GM19324 (cell line): ENCODE data around the gene SLC24A3.

ENCODE experiments used
- ATAC-seq: cut with Tn5 transposase; IDR thresholded peaks from one replicate; pipeline ENCODE4 v1.9.1; 2021; ENCODE audit warnings: mild to moderate bottlenecking, moderate library complexity; ENCODE audit not compliant: unreplicated experiment, low FRiP score

SLC24A3 gene

DNA sequence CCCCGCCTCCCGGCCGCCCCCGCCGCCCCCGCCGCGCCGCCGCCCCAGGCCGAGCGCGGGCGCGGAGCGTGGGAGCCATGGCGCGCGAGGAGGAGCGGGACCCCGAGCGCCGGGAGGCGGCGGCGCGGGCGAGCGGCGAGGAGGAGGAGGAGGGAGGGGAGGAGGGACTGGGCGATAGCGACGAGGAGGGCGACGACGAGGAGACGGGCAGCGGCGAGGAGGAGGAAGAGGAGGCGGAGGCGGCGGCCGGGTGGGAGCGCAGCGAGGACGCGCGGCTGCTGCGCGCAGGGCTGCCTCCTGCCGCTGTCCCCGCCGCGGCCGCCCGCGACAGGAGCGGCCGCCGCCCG lies at the start of gene SLC24A3:
TSS of gene SLC24A3 (plus strand) at position 174 of the 347 bp plus-strand sequence.
- ATAC-seq, result no peak

DNA sequence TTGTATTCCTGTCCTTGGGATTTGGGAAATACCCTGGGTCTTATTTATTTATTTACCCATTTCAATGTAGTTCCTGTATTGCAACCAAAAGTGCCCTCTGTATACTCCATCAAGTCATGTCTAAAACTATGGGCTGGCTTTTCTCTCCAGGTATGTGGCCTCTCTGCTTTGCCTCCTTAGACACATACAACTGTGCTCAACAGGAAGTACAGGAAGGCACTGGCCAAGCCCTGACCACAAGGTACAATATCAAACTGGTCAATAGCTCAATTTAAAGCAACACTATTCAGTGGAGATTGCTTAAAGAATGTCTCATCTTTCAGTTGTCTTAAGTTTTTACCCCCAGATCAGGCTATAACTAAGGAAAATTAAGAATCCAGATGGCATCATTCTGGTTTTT lies 42.3 kb upstream of the SLC24A3 start:
- ATAC-seq, result no peak

DNA sequence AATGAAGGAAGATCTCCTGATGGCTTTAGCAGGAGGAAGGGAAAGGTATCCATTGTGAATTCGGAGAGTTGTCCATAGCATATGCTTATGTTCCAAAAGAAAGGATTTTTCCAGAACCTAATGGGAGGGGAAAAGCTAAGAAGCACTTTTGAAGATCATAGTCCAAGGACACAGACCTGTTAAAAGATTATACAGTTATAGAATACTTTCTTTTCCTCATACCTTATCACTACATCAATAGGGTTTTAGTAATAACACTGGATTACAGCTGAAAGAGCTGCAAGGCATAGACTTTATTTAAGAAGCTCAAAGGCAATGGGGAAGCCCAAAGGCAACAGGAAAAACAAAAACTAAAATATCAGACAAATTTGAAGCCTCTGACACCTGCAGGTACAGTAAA lies 39.8 kb upstream of the SLC24A3 start:
- no peak for ATAC-seq

DNA sequence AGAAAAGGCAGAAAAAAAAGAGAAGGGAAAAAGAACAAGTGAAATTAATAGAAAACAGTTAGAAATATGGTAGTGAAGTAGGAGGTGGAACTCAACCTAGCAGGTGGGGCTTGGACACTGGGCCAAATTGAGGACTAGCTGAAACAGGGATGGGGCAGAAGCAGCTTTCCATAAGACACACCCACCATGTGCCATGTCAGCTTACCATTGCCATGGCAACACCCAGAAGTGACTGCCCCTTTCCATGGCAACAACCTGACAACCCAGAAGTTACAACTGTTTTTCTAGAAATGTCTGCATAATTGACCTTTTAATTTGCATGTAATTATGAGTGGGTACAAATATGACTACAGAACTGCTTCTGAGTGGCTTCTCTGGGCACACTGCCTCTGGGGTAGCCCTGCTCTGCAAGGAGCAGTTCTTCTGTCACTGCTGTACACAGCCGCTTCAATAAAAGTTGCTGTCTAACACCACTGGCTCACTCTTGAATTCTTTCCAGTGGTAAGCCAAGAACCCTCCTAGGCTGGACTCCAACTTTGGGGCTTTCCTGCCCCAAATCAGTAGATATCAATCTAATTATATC lies 35.9 kb upstream of the SLC24A3 start:
- no peak for ATAC-seq

DNA sequence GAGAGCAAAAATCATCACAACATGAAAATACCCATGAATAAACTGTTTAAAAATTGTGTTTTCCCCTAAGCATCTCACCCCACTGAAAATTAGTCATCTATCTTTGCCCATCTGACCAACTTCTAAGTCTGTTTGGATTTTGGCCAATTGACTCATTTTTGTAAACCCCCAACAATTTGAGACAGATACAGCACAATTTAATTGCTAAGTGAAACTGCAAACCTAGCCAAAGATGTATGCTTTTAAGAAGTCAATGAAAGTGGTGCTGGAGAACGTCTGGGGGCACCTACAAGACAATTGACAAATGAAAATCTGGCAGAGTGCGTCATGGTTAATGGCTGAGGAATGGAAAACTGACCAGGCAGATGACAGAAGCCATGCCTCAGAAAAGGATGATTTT lies 30.9 kb upstream of the SLC24A3 start:
- no peak for ATAC-seq

DNA sequence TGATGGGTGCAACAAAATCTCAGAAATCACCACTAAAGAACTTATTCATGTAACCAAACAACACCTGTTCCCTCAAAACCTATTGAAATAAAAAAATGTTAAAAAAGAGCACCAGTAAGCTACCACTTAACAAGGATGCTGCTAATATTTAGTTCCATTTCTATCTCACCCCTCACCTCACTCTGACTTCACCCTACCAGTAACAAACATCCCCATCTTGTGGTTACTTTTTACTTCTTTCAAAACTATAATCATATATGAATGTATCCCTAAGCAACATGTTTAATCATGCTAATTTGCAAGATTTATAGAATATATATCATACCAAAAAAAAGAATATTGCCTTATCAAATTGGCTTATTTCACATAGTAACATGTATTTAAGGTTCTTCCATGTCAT lies 27.4 kb upstream of the SLC24A3 start:
- ATAC-seq, result no peak

DNA sequence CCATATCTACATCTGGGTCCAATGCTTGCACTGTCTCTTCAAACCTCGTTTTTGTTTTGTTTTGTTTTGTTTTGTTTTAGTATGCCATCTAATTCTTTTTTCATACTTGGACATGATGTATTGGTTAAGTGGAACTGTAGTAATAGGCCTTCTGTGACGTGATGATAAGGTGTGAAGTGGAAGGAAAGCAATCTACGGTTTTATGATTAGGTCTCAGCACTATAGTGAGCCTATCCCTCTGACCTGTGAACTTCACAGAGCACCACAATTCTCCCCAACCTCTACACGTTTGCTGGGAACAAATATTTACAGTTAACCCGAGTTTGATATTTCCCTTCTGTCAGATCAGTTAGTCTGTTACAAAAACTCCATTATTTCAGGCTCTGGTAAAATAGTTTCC lies 19.1 kb upstream of the SLC24A3 start:
- no peak for ATAC-seq

DNA sequence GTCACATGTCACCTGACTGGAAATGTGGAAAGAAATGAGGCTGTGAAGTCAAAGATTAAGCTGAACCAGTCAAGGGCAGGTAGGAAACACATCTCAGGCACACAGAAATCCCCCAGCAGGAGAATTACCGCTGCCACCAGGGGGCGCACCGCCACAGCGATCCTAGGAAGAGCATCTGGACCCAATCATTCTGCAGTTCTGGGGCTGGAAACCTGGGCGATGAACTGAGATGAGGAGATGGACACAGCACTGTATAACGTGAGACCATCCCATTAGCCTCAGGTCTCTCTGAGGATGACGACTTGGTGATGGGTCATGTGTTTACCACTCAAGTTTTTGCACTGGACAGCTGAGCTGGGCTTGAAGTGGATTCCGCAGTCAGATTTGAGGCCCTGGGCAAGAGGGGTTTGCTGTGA lies 6.5 kb upstream of the SLC24A3 start:
- ATAC-seq, result no peak

DNA sequence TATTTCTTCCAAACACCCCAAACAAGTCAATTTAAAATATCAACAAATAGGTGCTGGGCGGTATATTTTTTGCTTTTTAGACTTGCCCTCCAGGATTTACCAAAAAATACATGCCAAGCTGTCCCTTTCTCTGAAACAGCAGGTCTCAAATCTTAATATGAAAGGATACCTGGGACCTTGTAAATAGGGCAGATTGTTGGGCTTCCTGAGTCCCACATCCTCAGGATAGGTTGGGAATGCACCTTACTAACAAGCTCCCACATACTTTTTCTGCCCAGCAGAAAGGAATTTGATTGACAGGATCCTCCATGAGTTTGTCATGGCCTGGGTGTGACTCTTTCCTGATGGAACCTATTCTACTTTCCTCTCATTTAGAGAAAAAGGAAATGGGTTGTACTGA lies 4.9 kb upstream of the SLC24A3 start:
- ATAC-seq, result no peak

DNA sequence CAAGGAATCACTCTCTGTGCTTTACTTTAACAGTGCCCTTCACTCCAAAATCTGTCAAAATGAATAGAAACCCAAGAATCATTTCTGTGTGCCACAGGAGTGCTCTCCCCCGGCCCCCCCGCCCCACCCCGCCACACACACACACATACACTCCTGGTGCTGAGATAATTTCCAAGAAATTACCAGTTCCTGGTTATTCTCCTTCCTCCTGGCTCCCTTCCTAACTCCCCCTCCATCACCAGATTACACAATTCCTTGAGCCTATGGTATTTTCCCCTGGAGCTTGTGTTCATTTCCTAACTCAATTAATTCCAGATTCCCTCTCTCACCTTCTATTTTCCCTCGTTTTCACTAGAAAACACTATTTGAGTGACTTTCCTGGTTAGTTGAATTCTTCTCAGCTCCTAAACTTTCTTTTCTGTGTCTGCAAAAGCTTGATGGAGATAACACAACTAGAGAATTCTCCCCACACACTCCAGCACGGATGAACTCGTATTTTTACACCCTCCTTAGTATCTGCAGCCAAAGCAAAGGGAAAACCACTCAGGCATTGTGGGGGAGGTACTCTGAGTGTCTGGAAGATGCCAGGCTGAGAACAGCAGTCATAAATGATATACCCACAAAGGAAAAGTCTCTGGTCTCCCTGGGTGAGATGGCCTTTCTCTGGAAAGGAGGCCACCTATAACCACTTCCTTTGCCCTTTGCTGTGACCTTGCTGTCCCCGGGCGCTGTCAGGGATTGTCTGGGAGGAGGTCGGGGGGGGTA lies 1.9 kb upstream of the SLC24A3 start:
- ATAC-seq, result no peak

DNA sequence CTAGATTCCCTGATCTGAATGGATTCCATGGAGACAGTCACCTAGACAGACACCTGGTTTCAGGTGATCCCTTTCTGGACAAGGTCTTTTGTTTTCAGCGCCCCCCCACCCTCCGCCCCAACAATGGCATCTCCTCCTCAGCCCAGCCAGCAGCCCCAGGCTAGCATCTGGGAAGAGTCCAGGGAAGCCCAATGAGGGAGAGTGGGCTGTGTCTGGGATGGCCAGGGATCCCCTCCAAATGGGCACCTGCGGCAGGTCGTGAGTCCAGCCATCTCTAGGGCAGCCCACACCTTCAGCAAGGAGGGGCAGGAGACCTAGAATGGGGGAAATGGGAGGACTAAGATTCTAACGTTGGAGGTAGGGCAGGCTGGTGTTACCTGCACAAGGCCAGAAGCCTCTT lies 1.2 kb upstream of the SLC24A3 start:
- ATAC-seq, result no peak

DNA sequence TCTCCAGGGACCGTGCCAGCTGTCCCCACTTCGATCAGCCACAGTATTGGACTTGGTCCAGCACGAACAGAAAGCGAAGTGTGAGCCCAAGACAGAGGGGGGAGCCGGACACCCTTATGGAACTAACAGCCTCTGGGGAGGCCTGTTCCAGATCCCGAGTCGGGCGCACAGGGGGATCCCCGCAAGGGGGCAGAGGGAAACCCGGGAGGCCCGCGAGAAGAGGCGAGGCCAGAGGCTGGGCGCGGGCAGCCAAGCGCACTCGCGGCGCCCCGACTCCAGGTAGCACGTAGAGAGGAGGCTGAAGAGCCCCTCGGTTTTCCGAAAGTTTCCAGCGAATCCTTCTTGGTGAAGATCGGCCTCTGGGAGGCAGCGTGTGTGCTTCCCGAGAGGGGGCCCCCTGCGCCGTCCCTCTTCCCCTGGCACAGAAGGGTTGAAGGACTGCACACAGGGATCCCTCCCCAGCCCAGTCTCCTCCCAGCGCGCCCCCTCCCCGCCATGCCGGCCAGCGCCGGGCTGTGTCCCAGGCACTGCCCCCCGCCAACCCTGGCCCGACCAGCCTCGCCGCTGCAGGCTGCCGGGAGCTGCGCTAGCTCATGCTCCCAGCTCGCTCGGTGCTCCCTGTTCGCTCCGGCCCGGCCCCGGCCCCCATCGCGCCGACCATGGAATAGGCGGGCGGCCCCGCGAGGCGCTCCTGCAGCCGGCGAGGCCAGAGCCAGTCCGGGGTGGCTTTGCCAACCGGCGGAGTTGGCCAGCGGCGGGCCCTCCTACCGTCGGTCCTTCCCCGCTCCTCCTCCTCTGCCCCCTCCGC lies 577 bp upstream of the SLC24A3 start:
- ATAC-seq, result no peak

DNA sequence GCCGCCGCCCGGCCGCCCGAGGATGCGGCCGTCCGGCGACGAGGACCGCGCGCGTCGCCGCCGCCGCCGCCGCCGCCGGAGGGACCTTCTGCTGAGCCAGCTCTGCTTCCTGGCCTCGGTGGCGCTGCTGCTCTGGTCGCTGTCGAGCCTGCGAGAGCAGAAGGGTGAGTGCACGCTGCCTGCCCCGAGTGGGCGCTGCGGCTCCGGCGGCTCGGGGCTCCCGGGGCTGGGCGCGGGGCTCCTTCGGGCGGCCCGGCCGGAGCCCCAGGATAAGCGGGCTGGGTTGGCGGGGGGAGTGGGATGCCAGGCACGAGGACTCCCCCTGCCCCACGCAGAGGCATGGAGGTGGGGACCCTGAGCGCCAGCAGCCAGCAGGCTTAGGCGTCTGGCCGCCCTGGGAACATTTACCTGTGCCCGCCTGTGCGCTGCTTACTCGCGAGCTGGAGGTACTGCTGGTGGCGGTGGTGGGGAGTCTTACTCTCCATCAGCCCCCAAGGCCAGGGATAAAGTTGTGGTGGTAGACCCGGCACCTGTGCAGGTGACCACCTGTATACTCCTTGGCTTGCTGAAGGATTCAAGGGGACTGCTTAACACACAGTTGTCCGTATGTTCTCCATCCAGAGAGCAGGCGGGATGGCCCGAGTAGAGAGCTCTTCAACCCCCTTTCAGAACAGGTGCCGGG lies 520 bp downstream of the SLC24A3 start:
- ATAC-seq, result no peak

DNA sequence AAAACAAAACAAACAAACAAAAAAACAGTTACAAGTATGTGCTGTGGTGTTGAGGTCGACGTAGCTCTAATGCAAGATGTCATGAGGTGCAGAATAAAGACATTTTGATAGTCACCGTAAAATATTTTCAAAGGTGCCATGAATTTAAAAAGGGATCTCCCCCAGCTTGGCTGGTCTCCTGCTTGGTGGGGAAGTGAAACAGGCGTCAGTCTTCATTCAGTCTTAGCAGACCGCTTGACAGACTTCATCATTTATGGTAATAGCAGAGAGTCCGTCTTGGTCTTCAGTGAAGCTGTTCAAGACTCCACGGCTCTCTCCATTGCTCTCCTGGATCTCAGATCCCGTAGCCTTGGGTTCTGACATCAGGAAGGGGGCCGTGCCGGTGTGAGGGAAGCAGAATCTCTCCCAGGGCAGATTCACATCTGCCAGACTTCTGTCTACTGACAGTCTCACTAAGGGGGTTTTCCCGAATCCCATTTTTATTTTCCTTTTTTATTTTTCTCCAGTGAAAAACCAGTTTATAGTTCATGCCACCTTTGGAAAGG lies 1.6 kb downstream of the SLC24A3 start:
- ATAC-seq, result no peak

DNA sequence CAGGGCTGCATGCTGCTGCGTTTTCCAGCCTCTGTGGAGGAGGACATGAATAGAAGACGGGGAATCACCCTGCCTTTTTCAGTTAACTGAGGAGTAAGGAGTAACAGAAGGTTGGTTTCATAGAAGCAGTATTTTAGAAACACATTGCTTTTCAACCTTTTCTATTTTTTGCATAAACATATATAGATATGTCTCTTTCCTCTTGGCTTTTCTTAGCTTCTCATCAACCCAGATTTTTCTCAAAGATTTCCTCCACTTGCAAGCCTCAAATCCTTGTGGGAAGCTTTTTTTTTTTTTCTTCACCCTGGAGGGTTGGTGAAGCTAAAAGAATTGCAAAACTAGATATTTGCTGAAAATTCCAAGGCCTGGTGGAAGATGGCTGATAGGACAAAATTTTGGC lies 6.0 kb downstream of the SLC24A3 start:
- ATAC-seq, result no peak

DNA sequence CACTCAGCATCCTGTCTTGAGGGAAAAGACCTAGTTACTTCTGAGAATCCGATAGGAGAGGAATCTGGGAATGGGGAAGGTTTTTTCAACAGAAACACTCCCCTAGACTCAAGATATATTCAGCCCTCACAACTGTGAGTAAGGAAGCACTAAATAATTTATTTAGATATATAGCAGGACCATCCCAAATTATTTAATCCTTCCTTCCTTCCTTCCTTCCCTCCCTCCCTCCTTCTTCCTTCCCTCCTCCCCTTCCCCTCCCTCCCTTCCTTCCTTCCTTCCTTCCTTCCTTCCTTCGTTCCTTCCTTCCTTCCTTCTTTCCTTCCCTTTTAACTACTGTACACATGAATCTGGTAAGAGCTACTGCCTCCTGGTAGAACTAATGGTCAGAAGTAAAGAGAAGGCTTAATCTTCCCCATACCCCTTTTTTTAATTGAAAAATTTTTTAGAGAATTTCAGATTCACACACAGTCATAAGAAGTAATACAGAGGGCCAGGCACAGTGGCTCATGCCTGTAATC lies 10.1 kb downstream of the SLC24A3 start:
- ATAC-seq, result no peak

DNA sequence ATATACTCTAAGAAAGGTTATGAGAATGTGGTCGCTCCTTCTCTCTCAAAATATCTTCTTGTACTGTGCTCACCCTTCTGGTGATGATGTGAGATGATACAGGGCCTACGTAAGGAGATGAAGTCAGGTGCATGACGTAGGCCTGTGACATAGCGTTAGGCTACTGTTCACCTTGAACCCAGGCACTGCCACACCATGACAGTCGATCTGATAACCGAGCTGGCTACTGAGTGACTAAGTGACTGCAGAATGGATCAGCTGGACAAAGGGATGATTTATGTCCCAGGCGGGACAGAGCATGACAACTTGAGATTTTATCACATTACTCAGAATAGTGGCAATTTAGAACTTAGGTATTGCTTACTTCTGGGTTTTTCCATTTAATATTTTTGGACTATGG lies 11.2 kb downstream of the SLC24A3 start:
- ATAC-seq, result no peak

DNA sequence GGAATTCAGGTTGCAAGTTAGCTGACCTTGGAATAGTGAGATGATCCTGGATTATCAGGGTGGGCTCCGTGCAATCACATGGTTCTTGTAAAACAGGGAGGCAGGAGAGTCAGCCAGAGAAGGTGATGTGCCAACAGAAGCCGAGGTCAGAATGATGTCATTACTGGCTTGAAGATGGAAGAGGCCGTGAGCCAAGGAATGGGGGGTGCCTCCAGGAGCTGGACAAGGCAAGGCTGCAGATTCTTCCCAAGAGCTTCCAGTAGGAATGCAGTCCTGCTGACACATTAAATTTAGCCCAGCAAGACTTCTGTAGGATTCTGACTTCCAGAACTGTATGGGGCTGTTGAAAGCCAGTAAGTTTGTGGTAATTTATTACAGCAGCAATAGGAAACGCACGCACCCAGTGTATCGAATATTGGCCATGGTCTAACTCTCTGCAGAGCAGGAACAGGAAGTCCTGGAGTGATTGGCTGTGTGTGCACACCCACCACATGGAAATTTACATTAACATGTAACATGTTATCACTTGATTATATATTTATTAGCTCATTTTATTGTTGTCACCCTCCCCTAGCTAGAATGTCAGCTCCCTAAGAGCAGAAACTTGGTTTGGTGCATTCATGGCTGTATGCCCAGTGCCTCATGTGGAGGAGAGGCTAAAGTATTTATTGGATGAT lies 19.1 kb downstream of the SLC24A3 start:
- no peak for ATAC-seq

DNA sequence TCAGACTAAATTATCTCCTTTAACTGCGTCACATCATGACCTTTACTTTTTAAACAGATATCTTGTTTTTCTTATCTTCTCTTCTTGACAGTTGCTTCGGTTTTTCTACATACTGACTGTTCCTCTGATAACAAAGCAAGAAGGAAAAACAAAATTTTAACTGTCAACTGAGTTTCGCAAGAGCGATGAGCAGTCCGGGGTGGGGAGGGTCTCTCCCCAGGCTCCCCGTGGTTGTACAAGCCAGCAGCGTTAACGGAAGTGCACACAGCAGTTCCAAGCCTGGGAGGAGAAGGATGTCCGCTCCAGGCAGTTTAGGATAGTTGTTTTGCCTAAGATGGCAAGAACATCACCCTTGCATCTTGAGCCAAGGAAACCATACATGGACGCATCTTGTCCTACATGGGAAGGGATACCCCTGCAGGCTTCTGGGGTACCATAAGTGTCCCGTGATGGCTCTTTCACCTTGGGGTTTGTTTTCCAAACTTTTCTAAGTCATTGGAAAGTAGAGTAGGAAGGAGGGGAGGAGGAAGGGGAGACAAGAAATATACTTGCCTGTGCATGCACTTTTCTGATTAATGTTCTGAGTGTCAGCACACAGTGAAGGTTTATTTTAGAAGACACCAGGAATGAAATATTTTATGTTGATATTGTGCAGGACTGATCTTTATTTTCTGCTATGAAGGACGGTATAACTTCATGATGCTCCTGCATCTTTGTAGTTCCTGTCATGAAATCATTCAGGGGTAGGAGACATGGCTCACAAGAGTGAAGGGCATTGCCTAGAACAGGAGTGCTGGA lies 20.8 kb downstream of the SLC24A3 start:
- no peak for ATAC-seq
